ENCODE results near the gene ADGRD1. TPM values are rescaled to one million over a fixed set of nuclear protein-coding genes. Genes with fewer than 3 reads are reported as not detected.
"Not testable (repeated sequence)": the region's sequence is repeated elsewhere in the genome, so short reads cannot be mapped to it uniquely, and the experiment has no call there.

ADGRD1 gene
- total RNA-seq, 2 donors from 2014 or later, result 2.7 TPM; not detected in 1

DNA sequence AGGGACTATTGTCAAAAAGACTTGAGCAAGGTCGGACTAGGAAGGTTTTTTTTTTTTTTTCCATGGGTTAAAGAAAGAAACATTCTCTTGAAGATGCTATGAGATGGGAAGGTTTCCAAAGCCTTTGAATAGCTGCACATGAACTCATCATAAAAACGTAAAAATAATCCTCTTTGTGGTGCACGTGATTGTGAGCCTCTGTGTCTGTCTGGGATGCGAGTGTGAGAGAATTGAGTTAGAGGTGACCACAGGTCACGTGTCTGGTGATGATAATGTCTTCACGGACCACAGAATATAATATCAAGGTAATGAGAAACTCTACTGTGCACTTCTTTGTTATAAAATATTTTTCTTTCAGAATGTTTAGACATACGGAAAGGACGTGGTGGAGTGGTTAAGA is 24.3 kb upstream of the ADGRD1 start:
- Mint-ChIP-seq H3K4me3 (no peak overlapping the region), H3K4me1 (no peaks in the 10 kb centered on the region), H3K9me3 (no peaks in the 10 kb centered on the region), H3K27ac (no peak overlapping the region), H3K27me3 (peaks cover 36% of the 10 kb centered on the region), H3K36me3 (ENCODE audit: low read depth) (no peaks in the 10 kb centered on the region)
- ATAC-seq (replicated peaks), result no peak

DNA sequence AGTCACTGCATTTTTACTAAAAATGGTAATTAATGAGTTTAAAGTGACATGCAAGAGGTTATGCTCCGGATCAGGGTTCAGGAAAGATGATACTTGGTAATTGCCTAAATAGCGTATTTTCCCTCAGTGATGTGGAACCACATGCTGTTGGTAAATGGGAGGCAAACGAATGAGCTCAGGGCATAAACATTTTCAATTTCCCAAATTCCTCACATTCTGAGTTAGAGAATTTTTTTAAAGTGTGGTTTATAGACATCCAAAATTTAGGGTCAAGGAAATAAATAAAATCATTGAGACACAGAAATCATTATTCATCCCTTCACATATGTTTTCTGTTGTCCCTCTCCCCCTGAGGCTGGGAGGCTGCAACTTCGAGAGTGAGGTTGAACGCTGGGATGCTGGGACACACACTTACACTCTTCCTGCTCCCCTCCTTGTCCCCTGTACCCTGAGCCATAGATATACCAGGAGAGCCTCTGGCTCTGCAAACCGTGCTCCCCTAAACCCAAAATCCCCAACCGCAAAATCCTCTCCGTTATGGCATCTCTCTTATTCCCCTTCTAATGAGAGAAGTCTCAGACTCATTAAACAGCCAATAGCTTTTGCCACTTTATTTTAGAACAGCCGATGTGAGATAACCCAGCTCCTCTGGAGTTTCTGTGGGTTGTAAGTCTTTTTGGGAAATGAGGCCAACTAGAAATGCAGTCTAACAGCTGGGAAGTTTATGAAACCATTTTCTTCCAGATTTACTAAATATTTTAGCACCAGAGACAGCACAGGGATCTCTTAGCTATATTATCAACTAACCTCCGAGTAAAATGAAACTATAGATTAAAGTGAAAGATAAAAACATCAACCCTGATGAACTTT is 21.4 kb upstream of the ADGRD1 start:
- Mint-ChIP-seq H3K27ac (no peak overlapping the region), H3K4me3 (no peak overlapping the region), H3K4me1 (no peaks in the 10 kb centered on the region), H3K9me3 (peaks cover 6% of the 10 kb centered on the region), H3K27me3 (peaks cover 42% of the 10 kb centered on the region), H3K36me3 (ENCODE audit: low read depth) (no peaks in the 10 kb centered on the region)
- no peak for ATAC-seq (replicated peaks)

DNA sequence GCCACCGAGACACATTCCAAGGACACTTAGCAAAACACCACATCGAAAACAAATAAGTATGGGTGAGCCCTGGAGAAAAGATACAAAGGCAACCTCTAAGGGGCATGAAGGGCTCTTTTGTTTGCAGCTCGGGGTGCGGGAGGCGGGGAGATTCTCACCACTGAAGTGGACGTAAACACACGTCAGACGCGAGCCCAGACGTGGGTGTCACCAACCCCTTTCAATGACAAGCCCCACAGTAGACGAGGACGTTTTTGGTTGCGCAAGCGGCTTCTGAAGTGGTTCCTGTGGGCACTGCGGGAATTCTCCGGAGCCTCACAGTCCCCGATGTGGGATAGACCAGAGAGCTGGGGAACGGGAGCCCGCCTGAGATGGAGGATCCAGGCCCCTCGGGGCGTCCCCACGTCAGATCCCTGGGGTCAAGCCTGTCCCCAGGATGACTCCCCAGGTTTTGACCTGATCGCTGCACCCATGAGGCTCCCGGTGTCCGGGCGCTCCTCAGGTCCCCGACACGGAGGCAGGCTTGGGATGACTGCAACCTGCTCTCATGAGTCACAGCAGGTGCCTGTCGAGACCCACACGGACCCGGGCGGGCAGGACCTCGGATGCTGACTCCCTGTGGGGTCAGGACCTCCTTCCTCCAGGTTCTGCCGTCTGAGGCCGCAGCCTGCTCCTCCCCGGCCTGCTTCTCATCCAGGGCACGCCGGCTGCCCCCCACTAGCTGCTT is 20.3 kb upstream of the ADGRD1 start:
- Mint-ChIP-seq H3K9me3 (peaks cover 6% of the 10 kb centered on the region), H3K36me3 (ENCODE audit: low read depth) (no peaks in the 10 kb centered on the region), H3K27me3 (peaks cover 40% of the 10 kb centered on the region), H3K4me1 (no peaks in the 10 kb centered on the region), H3K4me3 (no peak overlapping the region), H3K27ac (no peak overlapping the region)
- ATAC-seq (replicated peaks), result no peak

DNA sequence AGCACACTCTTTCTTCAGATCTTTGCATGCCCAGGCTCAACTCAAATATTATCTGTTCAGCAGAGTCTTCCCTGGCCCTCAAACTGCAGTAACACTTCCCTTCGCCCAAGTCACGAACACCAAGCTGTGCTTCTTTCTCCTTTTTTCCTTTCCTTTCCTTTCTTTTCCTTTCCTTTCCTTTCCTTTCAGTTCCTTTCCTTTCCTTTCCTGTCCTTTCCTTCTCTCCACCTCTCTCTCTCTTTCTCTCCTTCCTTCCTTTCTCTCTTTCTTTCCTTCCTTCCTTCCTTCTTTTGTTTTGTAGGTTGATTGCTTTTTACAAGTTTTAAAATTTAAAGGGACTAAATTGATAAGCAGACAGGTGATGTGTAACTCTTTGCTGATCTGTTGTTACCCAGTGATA is 19.0 kb upstream of the ADGRD1 start:
- Mint-ChIP-seq H3K27me3 (peaks cover 32% of the 10 kb centered on the region), H3K9me3 (peaks cover 9% of the 10 kb centered on the region), H3K4me3 (no peak overlapping the region), H3K27ac (no peak overlapping the region), H3K36me3 (ENCODE audit: low read depth) (no peaks in the 10 kb centered on the region), H3K4me1 (no peaks in the 10 kb centered on the region)
- no peak for ATAC-seq (replicated peaks)

DNA sequence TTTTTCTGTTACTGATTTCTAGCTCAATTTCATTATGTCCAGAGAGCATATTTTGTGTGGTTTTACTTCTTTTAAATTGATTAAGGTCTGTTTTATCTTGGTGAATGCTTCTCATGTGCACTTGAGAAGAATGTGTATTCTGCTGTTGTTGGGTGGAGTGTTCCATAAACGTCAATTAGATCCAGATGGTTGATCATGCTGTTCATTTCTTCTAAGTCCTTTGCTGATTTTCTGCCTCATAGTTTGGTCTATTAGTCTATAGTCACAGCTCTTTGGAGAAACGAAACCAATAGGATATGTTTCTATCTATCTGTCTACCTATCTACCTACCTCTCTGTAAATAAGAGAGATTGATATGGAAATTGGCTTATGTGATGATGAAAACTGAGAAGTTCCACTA is 17.1 kb upstream of the ADGRD1 start:
- Mint-ChIP-seq H3K9me3 (peaks cover 14% of the 10 kb centered on the region), H3K4me3 (no peak overlapping the region), H3K4me1 (no peaks in the 10 kb centered on the region), H3K27ac (no peak overlapping the region), H3K36me3 (ENCODE audit: low read depth) (no peaks in the 10 kb centered on the region), H3K27me3 (peaks cover 36% of the 10 kb centered on the region)
- ATAC-seq (replicated peaks), result no peak

GRCh38 chr12:130937063-130937462 is 16.6 kb upstream of the ADGRD1 start:
- no peaks in the 10 kb centered on the region for H3K4me1 Mint-ChIP-seq
- no peak overlapping the region for H3K4me3 Mint-ChIP-seq

DNA sequence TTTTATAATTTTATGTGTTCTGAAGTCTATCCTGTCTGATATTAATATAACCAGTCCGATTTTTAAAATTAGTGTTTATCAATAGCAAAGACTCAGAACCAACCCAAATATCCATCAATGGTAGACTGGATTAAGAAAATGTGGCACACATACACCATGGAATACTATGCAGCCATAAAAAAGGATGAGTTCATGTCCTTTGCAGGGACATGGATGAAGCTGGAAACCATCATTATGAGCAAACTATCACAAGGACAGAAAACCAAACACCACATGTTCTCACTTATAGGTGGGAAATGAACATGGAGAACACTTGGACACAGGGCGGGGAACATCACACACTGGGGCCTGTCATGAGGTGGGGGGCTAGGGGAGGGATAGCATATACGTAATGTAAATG is 16.2 kb upstream of the ADGRD1 start:
- not testable (repeated sequence) for H3K27ac Mint-ChIP-seq; ATAC-seq (replicated peaks); H3K4me3 Mint-ChIP-seq; H3K36me3 Mint-ChIP-seq (ENCODE audit: low read depth); H3K4me1 Mint-ChIP-seq
- Mint-ChIP-seq H3K27me3 (peaks cover 32% of the 10 kb centered on the region), H3K9me3 (peaks cover 14% of the 10 kb centered on the region)

More at GRCh38 chr12:130937063-130937462, 16.6 kb upstream of the ADGRD1 start:
- Mint-ChIP-seq H3K27me3 (peaks cover 36% of the 10 kb centered on the region), H3K36me3 (ENCODE audit: low read depth) (no peaks in the 10 kb centered on the region), H3K27ac (no peak overlapping the region), H3K9me3 (peaks cover 14% of the 10 kb centered on the region)
- no peak for ATAC-seq (replicated peaks)

DNA sequence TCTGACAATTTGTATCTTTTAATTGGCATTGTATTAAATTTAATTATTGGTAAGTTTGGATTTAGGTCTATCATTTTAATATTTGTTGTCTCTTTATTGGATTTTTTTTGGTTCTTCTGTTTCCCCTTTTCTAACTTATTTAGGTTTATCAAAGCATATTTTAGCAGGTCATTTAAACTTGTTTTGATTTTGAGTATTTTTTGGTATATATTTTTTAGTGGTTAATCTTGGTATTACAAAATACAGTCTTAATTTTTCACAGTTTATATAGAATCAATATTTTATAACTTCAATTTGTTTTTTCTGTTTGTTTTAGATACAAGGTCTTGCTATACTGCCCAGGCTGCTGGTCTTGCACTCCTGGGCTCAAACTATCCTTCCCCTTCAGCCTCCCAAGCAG is 15.5 kb upstream of the ADGRD1 start:
- no peak overlapping the region for H3K4me3 Mint-ChIP-seq
- H3K27me3 Mint-ChIP-seq, result peaks cover 31% of the 10 kb centered on the region
- H3K4me1 Mint-ChIP-seq, result no peaks in the 10 kb centered on the region
- H3K27ac Mint-ChIP-seq, result no peak overlapping the region
- peaks cover 14% of the 10 kb centered on the region for H3K9me3 Mint-ChIP-seq
- ATAC-seq (replicated peaks), result no peak
- no peaks in the 10 kb centered on the region for H3K36me3 Mint-ChIP-seq (ENCODE audit: low read depth)

GRCh38 chr12:130944878-130945277 is 8.8 kb upstream of the ADGRD1 start:
- no peaks in the 10 kb centered on the region for H3K4me1 Mint-ChIP-seq
- H3K27ac Mint-ChIP-seq, result no peak overlapping the region
- no peak overlapping the region for H3K4me3 Mint-ChIP-seq
- peaks cover 32% of the 10 kb centered on the region for H3K27me3 Mint-ChIP-seq
- ATAC-seq (replicated peaks), result no peak
- H3K36me3 Mint-ChIP-seq (ENCODE audit: low read depth), result no peaks in the 10 kb centered on the region
- H3K9me3 Mint-ChIP-seq, result peaks cover 19% of the 10 kb centered on the region

- H3K27ac Mint-ChIP-seq, result no peak overlapping the region
These were observed 7.8 kb upstream of the ADGRD1 start for GRCh38 chr12:130945786-130946492.

GRCh38 chr12:130947028-130947613 is 6.6 kb upstream of the ADGRD1 start:
- Mint-ChIP-seq H3K36me3 (ENCODE audit: low read depth) (no peaks in the 10 kb centered on the region), H3K9me3 (peaks cover 14% of the 10 kb centered on the region), H3K4me1 (no peaks in the 10 kb centered on the region), H3K27ac (no peak overlapping the region), H3K4me3 (no peak overlapping the region), H3K27me3 (peaks cover 41% of the 10 kb centered on the region)
- no peak for ATAC-seq (replicated peaks)

More at GRCh38 chr12:130945786-130946492, 7.8 kb upstream of the ADGRD1 start:
- no peak overlapping the region for H3K4me3 Mint-ChIP-seq
- no peak for ATAC-seq (replicated peaks)
- H3K27me3 Mint-ChIP-seq, result peaks cover 33% of the 10 kb centered on the region
- H3K4me1 Mint-ChIP-seq, result no peaks in the 10 kb centered on the region
- peaks cover 14% of the 10 kb centered on the region for H3K9me3 Mint-ChIP-seq
- no peaks in the 10 kb centered on the region for H3K36me3 Mint-ChIP-seq (ENCODE audit: low read depth)

GRCh38 chr12:130948136-130948535 is 5.6 kb upstream of the ADGRD1 start:
- Mint-ChIP-seq H3K27ac (no peak overlapping the region), H3K4me1 (no peaks in the 10 kb centered on the region), H3K36me3 (ENCODE audit: low read depth) (no peaks in the 10 kb centered on the region), H3K27me3 (peaks cover 51% of the 10 kb centered on the region), H3K4me3 (no peak overlapping the region), H3K9me3 (peaks cover 14% of the 10 kb centered on the region)
- no peak for ATAC-seq (replicated peaks)

GRCh38 chr12:130948751-130949150 is 5.0 kb upstream of the ADGRD1 start:
- Mint-ChIP-seq H3K9me3 (peaks cover 14% of the 10 kb centered on the region), H3K27ac (no peak overlapping the region), H3K4me3 (no peak overlapping the region), H3K27me3 (peaks cover 55% of the 10 kb centered on the region), H3K36me3 (ENCODE audit: low read depth) (no peaks in the 10 kb centered on the region), H3K4me1 (no peaks in the 10 kb centered on the region)
- ATAC-seq (replicated peaks), result no peak

DNA sequence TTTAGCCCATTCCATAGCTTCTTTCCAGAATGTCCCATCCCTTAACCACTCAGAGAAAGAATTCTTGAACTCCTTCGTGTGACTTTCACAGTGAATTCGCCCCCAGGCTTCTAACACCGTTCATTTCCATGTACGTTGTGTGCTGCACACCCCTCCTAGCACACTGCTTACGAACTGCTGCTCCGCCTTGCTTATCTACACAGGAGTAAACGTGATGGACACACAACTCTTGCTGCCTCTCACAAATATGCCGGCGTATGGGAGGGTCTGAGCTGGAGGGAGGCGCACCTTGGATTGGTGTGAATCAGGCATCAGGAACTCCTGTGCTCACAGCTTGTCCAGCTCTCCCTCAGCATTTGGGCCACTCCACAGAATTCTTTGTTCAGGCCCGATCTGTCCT is 3.9 kb upstream of the ADGRD1 start:
- H3K36me3 Mint-ChIP-seq (ENCODE audit: low read depth), result no peaks in the 10 kb centered on the region
- peaks cover 7% of the 10 kb centered on the region for H3K9me3 Mint-ChIP-seq
- ATAC-seq (replicated peaks), result no peak
- H3K4me1 Mint-ChIP-seq, result no peaks in the 10 kb centered on the region
- H3K4me3 Mint-ChIP-seq, result no peak overlapping the region
- H3K27ac Mint-ChIP-seq, result no peak overlapping the region
- peaks cover 52% of the 10 kb centered on the region for H3K27me3 Mint-ChIP-seq

Measured in activated T-helper 17 cell treated with anti-CD3 and anti-CD28 coated beads, Interleukin-2, amount 50 U/mL, for 72 hours (primary cell).